Liver (tissue), 9 donors: ENCODE data around the gene EXOSC10. TPM values are rescaled to one million over a fixed set of nuclear protein-coding genes. Genes with fewer than 3 reads are reported as not detected.

Experiments used
- DNase-seq: peaks from one replicate; pipeline ENCODE4 v3.0.0-alpha.2; 2017; ENCODE audit warnings: low spot score
- H3K27ac ChIP-seq, 2 donors: one replicate each; pipeline ENCODE4 v1.7.0; 2013; ENCODE audit warnings: inconsistent platforms in 2 of 2, low read length in 2 of 2, control low read depth in 1 of 2, low read depth in 1 of 2, mild to moderate bottlenecking in 1 of 2
- H3K27me3 ChIP-seq, 4 donors: one replicate each; pipeline versions ENCODE4 v1.6.1 to v1.7.0; 2013; ENCODE audit warnings: low read length in 3 of 4, inconsistent platforms in 1 of 4, mild to moderate bottlenecking in 1 of 4, moderate library complexity in 1 of 4; ENCODE audit not compliant: control insufficient read depth in 4 of 4, insufficient read depth in 4 of 4
- H3K36me3 ChIP-seq, 4 donors: one replicate each; pipeline versions ENCODE4 v1.6.1 to v1.7.0; 2013; ENCODE audit warnings: low read length in 3 of 4, mild to moderate bottlenecking in 3 of 4, low read depth in 1 of 4, moderate library complexity in 1 of 4; ENCODE audit not compliant: control insufficient read depth in 4 of 4, insufficient read depth in 3 of 4
- H3K4me1 ChIP-seq, 4 donors: one replicate each; pipeline versions ENCODE4 v1.6.1 to v1.7.0; 2013; ENCODE audit warnings: low read length in 3 of 4, mild to moderate bottlenecking in 3 of 4, moderate library complexity in 1 of 4; ENCODE audit not compliant: control insufficient read depth in 4 of 4, insufficient read depth in 4 of 4
- H3K4me3 ChIP-seq, 3 donors: one replicate each; pipeline versions ENCODE4 v1.6.1 to v1.7.0; 2013; ENCODE audit warnings: low read length in 3 of 3, control low read depth in 1 of 3, low read depth in 1 of 3, mild to moderate bottlenecking in 1 of 3
- H3K9ac ChIP-seq, 2 donors: one replicate each; pipeline ENCODE4 v1.7.0; 2013; ENCODE audit warnings: low read length in 2 of 2, mild to moderate bottlenecking in 2 of 2, moderate library complexity in 2 of 2, control low read depth in 1 of 2, low read depth in 1 of 2
- H3K9me3 ChIP-seq, 4 donors: one replicate each; pipeline versions ENCODE4 v1.6.1 to v1.7.0; 2013; ENCODE audit warnings: low read length in 3 of 4; ENCODE audit not compliant: control insufficient read depth in 4 of 4
- ATF3 ChIP-seq: IDR thresholded peaks from 2 replicates; pipeline ENCODE4 v1.6.1; 2016; ENCODE audit warnings: antibody characterized with exemption
- CTCF ChIP-seq: fragments of 150-350 bp; IDR thresholded peaks from 2 replicates; pipeline ENCODE4 v1.5.1; 2017; ENCODE audit warnings: improper control_type of control experiment, low read depth, low read length; ENCODE audit not compliant: missing input control
- EGR1 ChIP-seq, 2 donors: IDR thresholded peaks; 2 replicates each; pipeline ENCODE4 v1.6.1; 2016 to 2018; ENCODE audit warnings: antibody characterized with exemption in 2 of 2, low read depth in 2 of 2
- FOXA1 ChIP-seq: IDR thresholded peaks from 2 replicates; pipeline ENCODE4 v1.6.1; 2016; ENCODE audit warnings: antibody characterized with exemption
- FOXA2 ChIP-seq: IDR thresholded peaks from 2 replicates; pipeline ENCODE4 v1.6.1; 2016; ENCODE audit warnings: antibody characterized with exemption
- HNF4A ChIP-seq, 2 donors: conservative IDR thresholded peaks; 2 replicates each; pipeline ENCODE4 v1.6.1; 2016; ENCODE audit warnings: antibody characterized with exemption in 2 of 2, mild to moderate bottlenecking in 2 of 2
- HNF4G ChIP-seq: IDR thresholded peaks from 2 replicates; pipeline ENCODE4 v1.6.1; 2016; ENCODE audit warnings: antibody characterized with exemption
- MAX ChIP-seq: IDR thresholded peaks from 2 replicates; pipeline ENCODE4 v1.6.1; 2016; ENCODE audit warnings: antibody characterized with exemption
- NR2F2 ChIP-seq: IDR thresholded peaks from 2 replicates; pipeline ENCODE4 v1.6.1; 2016; ENCODE audit warnings: antibody characterized with exemption
- RAD21 ChIP-seq, 2 donors: IDR thresholded peaks; 2 replicates each; pipeline ENCODE4 v1.6.1; 2016; ENCODE audit warnings: antibody characterized with exemption in 2 of 2, mild to moderate bottlenecking in 2 of 2
- REST ChIP-seq: IDR thresholded peaks from 2 replicates; pipeline ENCODE4 v1.6.1; 2016; ENCODE audit warnings: antibody characterized with exemption, mild to moderate bottlenecking
- RXRA ChIP-seq, 2 donors: IDR thresholded peaks; 2 replicates each; pipeline ENCODE4 v1.6.1; 2017 to 2018; ENCODE audit warnings: antibody characterized with exemption in 2 of 2, mild to moderate bottlenecking in 1 of 2
- SP1 ChIP-seq: IDR thresholded peaks from 2 replicates; pipeline ENCODE4 v1.6.1; 2018; ENCODE audit warnings: antibody characterized with exemption, mild to moderate bottlenecking
- TAF1 ChIP-seq: conservative IDR thresholded peaks from 2 replicates; pipeline ENCODE4 v1.6.1; 2016; ENCODE audit warnings: antibody characterized with exemption, mild to moderate bottlenecking
- ZBTB33 ChIP-seq: IDR thresholded peaks from 2 replicates; pipeline ENCODE4 v1.6.1; 2016; ENCODE audit warnings: antibody characterized with exemption
- WGBS: extraction: QIAGEN DNeasy Blood & Tissue Kit; methylation state at CpG from one replicate; pipeline ENCODE4 v1.1.7; 2013; 5-methylcytosine and 5-hydroxymethylcytosine counted together
- polyA plus RNA-seq, 2 donors: library from polyadenylated mRNA; stranded (reverse) in 1 of 2; unstranded in 1 of 2; fragments of 200-250 nt in 1 of 2; fragments of >200 nt in 1 of 2; fragmentation: Nextera tagmentation in 1 of 2; extraction: Ambion mirVana in 1 of 2; gene quantifications; one replicate each; pipeline versions ENCODE4 v1.2.1 to v1.2.3, GENCODE V29; 2013 to 2015
- total RNA-seq, 2 donors: library from RNA; depleted of rRNA; stranded (reverse); fragments of >200 nt; gene quantifications; one replicate each; pipeline ENCODE4 v1.2.3, GENCODE V29; 2014
- donor health status: healthy.
- donor health status: healthy.
- donor health status: healthy.
- donor health status: healthy.
- donor health status: healthy.

Gene EXOSC10
- total and polyA plus RNA-seq, 4 donors, result 11.3 to 29.2 (median 20.9) TPM

GRCh38 chr1:11062965-11063401, 36.7 kb downstream of the EXOSC10 start:
- H3K27ac ChIP-seq, result no peak overlapping the region
- TF ChIP-seq ATF3 (no peak), NR2F2 (no peak), MAX (no peak), TAF1 (no peak), HNF4G (no peak), CTCF (no peak), FOXA2 (no peak), RXRA (IDR thresholded peaks at IDR 0.05) (no peak), SP1 (no peak), FOXA1 (no peak), HNF4A (conservative IDR thresholded peaks at IDR 0.05) (no peak), REST (no peak), RAD21 (IDR thresholded peaks at IDR 0.05) (no peak), ZBTB33 (no peak), EGR1 (IDR thresholded peaks at IDR 0.05; ENCODE audit: low read depth in 2 of 2) (no peak)
- 81% methylated on average over 3 of the region's 3 CpGs for WGBS
- peaks cover 5 to 16% (median 10%) of the 10 kb centered on the region in 4 donors for H3K4me1 ChIP-seq
- H3K27me3 ChIP-seq, result no peaks in the 10 kb centered on the region
- DNase-seq, result no peak
- no peak overlapping the region for H3K9ac ChIP-seq
- no peaks in the 10 kb centered on the region for H3K9me3 ChIP-seq
- no peak overlapping the region for H3K4me3 ChIP-seq
- H3K36me3 ChIP-seq, result peaks cover 2 to 29% (median 15%) of the 10 kb centered on the region in 4 donors
